GM12878 (cell line): ENCODE measurements around the gene EXOC7. TPM values are rescaled to one million over a fixed set of nuclear protein-coding genes. Genes with fewer than 3 reads are reported as not detected.
A peak's percentile ranks its signal among the peaks of the same experiment; 100 is the strongest.

Experiments used
- microRNA-seq: library from miRNA; unstranded; fragments of <30 nt; microRNA quantifications from one replicate; pipeline ENCODE4, GENCODE V29; 2018
- polyA plus RNA-seq, 11 experiments: library from polyadenylated mRNA; depleted of rRNA in 4 of 11; unstranded in 6 of 11; stranded (reverse) in 5 of 11; fragments of >200 nt; fragmentation: Nextera tagmentation in 4 of 11; fragmentation: Illumina TruSeq in 1 of 11; extraction: Ambion mirVana in 4 of 11; extraction: Trizol in 1 of 11; gene quantifications; 1 replicate in 1 of 11; 2 replicates in 10 of 11; pipeline versions ENCODE4 v1.2.1 to v1.2.3, GENCODE V29; 2011 to 2016; ENCODE audit warnings: inconsistent platforms in 2 of 11, missing spikeins in 2 of 11, low read depth in 1 of 11
- small RNA-seq: library from RNA; depleted of rRNA; stranded (forward); fragments of <200 nt; gene quantifications from one replicate; pipeline ENCODE3, GENCODE V24; 2014
- total RNA-seq, 4 experiments: library from RNA; depleted of rRNA in 3 of 4; stranded (reverse); fragments of >200 nt in 3 of 4; fragmentation: Illumina TruSeq in 1 of 4; extraction: Trizol in 1 of 4; gene quantifications; 2 replicates each; pipeline versions ENCODE4 v1.2.1 to v1.2.3, GENCODE V29; 2013 to 2021

EXOC7 gene
- total and polyA plus RNA-seq, 10 of the 15 experiments (the other 5 are each of a cell fraction or from before 2014, with no cell fraction given) = 18.8 to 71.3 (median 48.2) TPM

Small RNA genes lying within 50 kb of the gene (microRNA-seq; reads per million reads assigned to microRNA genes)
- gene MIR6868 = 2.3 reads per million, percentile 7 among the genes with 10 or more reads in this experiment

Small RNA genes lying within 50 kb of the gene (small RNA-seq; reads per million reads assigned to genes)
- gene MIR6868 = 0.59 reads per million, percentile 14 among the genes with 10 or more reads in this experiment

Other genes starting within 250 kb of the EXOC7 start
Only the 7 nearest of the 16 such genes appear.
- 18.2 and 20.2 TPM in 2 replicates for gene TEN1, start 124.5 kb downstream of the EXOC7 start, total RNA-seq (2014; rRNA removed)
- 15.1 and 15.6 TPM in 2 replicates for gene TEN1, start 124.5 kb downstream of the EXOC7 start, total RNA-seq (2014; rRNA removed; fragmentation: Illumina TruSeq; extraction: Trizol)
- gene TEN1, start 124.5 kb downstream of the EXOC7 start, total RNA-seq (2021) = 19.1 and 20.8 TPM in 2 replicates
- 11.2 and 18.9 TPM in 2 replicates for gene TEN1, start 124.5 kb downstream of the EXOC7 start, polyA plus RNA-seq (2011; rRNA removed)
- 1.3 and 9.8 TPM in 2 replicates for gene TEN1, start 124.5 kb downstream of the EXOC7 start, polyA plus RNA-seq (2014; fragmentation: Illumina TruSeq; extraction: Trizol)
- 1 to 10 TPM; 1.1 to 5.4 TPM for gene TEN1, start 124.5 kb downstream of the EXOC7 start, polyA plus RNA-seq (2014; fragmentation: Nextera tagmentation; extraction: Ambion mirVana)
- gene TEN1, start 124.5 kb downstream of the EXOC7 start, polyA plus RNA-seq (2014; rRNA removed) = 33.1 and 35.9 TPM in 2 replicates
- 10 to 100 TPM; 16.6 to 23.0 TPM for gene TEN1, start 124.5 kb downstream of the EXOC7 start, polyA plus RNA-seq (2016; fragmentation: Nextera tagmentation; extraction: Ambion mirVana)
- 1.1 and 1.6 TPM in 2 replicates for gene CDK3, start 102.9 kb downstream of the EXOC7 start, total RNA-seq (2014; rRNA removed)
- gene CDK3, start 102.9 kb downstream of the EXOC7 start, total RNA-seq (2014; rRNA removed; fragmentation: Illumina TruSeq; extraction: Trizol) = 3.5 and 4.0 TPM in 2 replicates
- gene CDK3, start 102.9 kb downstream of the EXOC7 start, total RNA-seq (2021) = 5.3 and 6.9 TPM in 2 replicates
- 4.1 and 7.0 TPM in 2 replicates for gene CDK3, start 102.9 kb downstream of the EXOC7 start, polyA plus RNA-seq (2011; rRNA removed)
- 3.4 and 5.2 TPM in 2 replicates for gene CDK3, start 102.9 kb downstream of the EXOC7 start, polyA plus RNA-seq (2014; fragmentation: Illumina TruSeq; extraction: Trizol)
- gene CDK3, start 102.9 kb downstream of the EXOC7 start, polyA plus RNA-seq (2014; fragmentation: Nextera tagmentation; extraction: Ambion mirVana) = 1 to 10 TPM; 1.3 to 1.6 TPM
- gene CDK3, start 102.9 kb downstream of the EXOC7 start, polyA plus RNA-seq (2014; rRNA removed) = 7.1 and 7.9 TPM in 2 replicates
- gene CDK3, start 102.9 kb downstream of the EXOC7 start, polyA plus RNA-seq (2016; fragmentation: Nextera tagmentation; extraction: Ambion mirVana) = 1 to 10 TPM; 3.5 to 4.5 TPM
- gene EVPL, start 76.5 kb downstream of the EXOC7 start, total RNA-seq (2014; rRNA removed) = not detected in 2 replicates
- not detected in 2 replicates for gene EVPL, start 76.5 kb downstream of the EXOC7 start, total RNA-seq (2014; rRNA removed; fragmentation: Illumina TruSeq; extraction: Trizol)
- gene EVPL, start 76.5 kb downstream of the EXOC7 start, total RNA-seq (2021) = 0.03 TPM in 2 replicates
- gene EVPL, start 76.5 kb downstream of the EXOC7 start, polyA plus RNA-seq (2011; rRNA removed) = not detected in 2 replicates
- not detected in 2 replicates for gene EVPL, start 76.5 kb downstream of the EXOC7 start, polyA plus RNA-seq (2014; fragmentation: Illumina TruSeq; extraction: Trizol)
- not detected for gene EVPL, start 76.5 kb downstream of the EXOC7 start, polyA plus RNA-seq (2014; fragmentation: Nextera tagmentation; extraction: Ambion mirVana)
- gene EVPL, start 76.5 kb downstream of the EXOC7 start, polyA plus RNA-seq (2014; rRNA removed) = 0.01 TPM in 1 of 2 replicates, not detected in the other
- not detected for gene EVPL, start 76.5 kb downstream of the EXOC7 start, polyA plus RNA-seq (2016; fragmentation: Nextera tagmentation; extraction: Ambion mirVana)
- 27.5 and 30.2 TPM in 2 replicates for gene SRP68, start 31.3 kb downstream of the EXOC7 start, total RNA-seq (2014; rRNA removed)
- gene SRP68, start 31.3 kb downstream of the EXOC7 start, total RNA-seq (2014; rRNA removed; fragmentation: Illumina TruSeq; extraction: Trizol) = 24.7 and 26.6 TPM in 2 replicates
- 66.7 and 68.5 TPM in 2 replicates for gene SRP68, start 31.3 kb downstream of the EXOC7 start, total RNA-seq (2021)
- 68.5 and 84.8 TPM in 2 replicates for gene SRP68, start 31.3 kb downstream of the EXOC7 start, polyA plus RNA-seq (2011; rRNA removed)
- 73.5 and 74.9 TPM in 2 replicates for gene SRP68, start 31.3 kb downstream of the EXOC7 start, polyA plus RNA-seq (2014; fragmentation: Illumina TruSeq; extraction: Trizol)
- 10 to 100 TPM; 29.5 to 41.9 TPM for gene SRP68, start 31.3 kb downstream of the EXOC7 start, polyA plus RNA-seq (2014; fragmentation: Nextera tagmentation; extraction: Ambion mirVana)
- 56.9 and 58.6 TPM in 2 replicates for gene SRP68, start 31.3 kb downstream of the EXOC7 start, polyA plus RNA-seq (2014; rRNA removed)
- 10 to 100 TPM; 87.0 to 89.7 TPM for gene SRP68, start 31.3 kb downstream of the EXOC7 start, polyA plus RNA-seq (2016; fragmentation: Nextera tagmentation; extraction: Ambion mirVana)
- gene GALR2, start 29.0 kb downstream of the EXOC7 start, total RNA-seq (2014; rRNA removed) = 0.06 and 0.16 TPM in 2 replicates
- not detected in 2 replicates for gene GALR2, start 29.0 kb downstream of the EXOC7 start, total RNA-seq (2014; rRNA removed; fragmentation: Illumina TruSeq; extraction: Trizol)
- gene GALR2, start 29.0 kb downstream of the EXOC7 start, total RNA-seq (2021) = 0.24 TPM in 1 of 2 replicates, not detected in the other
- 0.22 TPM in 1 of 2 replicates, not detected in the other for gene GALR2, start 29.0 kb downstream of the EXOC7 start, polyA plus RNA-seq (2011; rRNA removed)
- gene GALR2, start 29.0 kb downstream of the EXOC7 start, polyA plus RNA-seq (2014; fragmentation: Illumina TruSeq; extraction: Trizol) = not detected in 2 replicates
- gene GALR2, start 29.0 kb downstream of the EXOC7 start, polyA plus RNA-seq (2014; fragmentation: Nextera tagmentation; extraction: Ambion mirVana) = not detected
- gene GALR2, start 29.0 kb downstream of the EXOC7 start, polyA plus RNA-seq (2014; rRNA removed) = 0.20 and 0.42 TPM in 2 replicates
- gene GALR2, start 29.0 kb downstream of the EXOC7 start, polyA plus RNA-seq (2016; fragmentation: Nextera tagmentation; extraction: Ambion mirVana) = 1 to 10 TPM in 1 of 2 experiments, under 1 TPM in 1; 0.63 to 1.2 TPM
- 0.06 and 0.11 TPM in 2 replicates for gene ZACN, start 24.6 kb downstream of the EXOC7 start, total RNA-seq (2014; rRNA removed)
- gene ZACN, start 24.6 kb downstream of the EXOC7 start, total RNA-seq (2014; rRNA removed; fragmentation: Illumina TruSeq; extraction: Trizol) = 0.22 TPM in 1 of 2 replicates, not detected in the other
- gene ZACN, start 24.6 kb downstream of the EXOC7 start, total RNA-seq (2021) = 0.49 and 0.53 TPM in 2 replicates
- 0.14 and 0.23 TPM in 2 replicates for gene ZACN, start 24.6 kb downstream of the EXOC7 start, polyA plus RNA-seq (2011; rRNA removed)
- gene ZACN, start 24.6 kb downstream of the EXOC7 start, polyA plus RNA-seq (2014; fragmentation: Illumina TruSeq; extraction: Trizol) = not detected in 2 replicates
- under 1 TPM in 1 of 2 experiments, not detected in 1; 0.99 TPM for gene ZACN, start 24.6 kb downstream of the EXOC7 start, polyA plus RNA-seq (2014; fragmentation: Nextera tagmentation; extraction: Ambion mirVana)
- 0.25 and 0.46 TPM in 2 replicates for gene ZACN, start 24.6 kb downstream of the EXOC7 start, polyA plus RNA-seq (2014; rRNA removed)
- 10 to 100 TPM in 1 of 2 experiments, 1 to 10 TPM in 1; 8.7 to 11.3 TPM for gene ZACN, start 24.6 kb downstream of the EXOC7 start, polyA plus RNA-seq (2016; fragmentation: Nextera tagmentation; extraction: Ambion mirVana)
- gene FOXJ1, start 37.5 kb upstream of the EXOC7 start, total RNA-seq (2014; rRNA removed) = not detected in 2 replicates
- gene FOXJ1, start 37.5 kb upstream of the EXOC7 start, total RNA-seq (2014; rRNA removed; fragmentation: Illumina TruSeq; extraction: Trizol) = not detected in 2 replicates
- not detected in 2 replicates for gene FOXJ1, start 37.5 kb upstream of the EXOC7 start, total RNA-seq (2021)
- gene FOXJ1, start 37.5 kb upstream of the EXOC7 start, polyA plus RNA-seq (2011; rRNA removed) = not detected in 2 replicates
- gene FOXJ1, start 37.5 kb upstream of the EXOC7 start, polyA plus RNA-seq (2014; fragmentation: Illumina TruSeq; extraction: Trizol) = not detected in 2 replicates
- not detected for gene FOXJ1, start 37.5 kb upstream of the EXOC7 start, polyA plus RNA-seq (2014; fragmentation: Nextera tagmentation; extraction: Ambion mirVana)
- not detected in 2 replicates for gene FOXJ1, start 37.5 kb upstream of the EXOC7 start, polyA plus RNA-seq (2014; rRNA removed)
- gene FOXJ1, start 37.5 kb upstream of the EXOC7 start, polyA plus RNA-seq (2016; fragmentation: Nextera tagmentation; extraction: Ambion mirVana) = not detected